IgD-negative memory B cell (primary cell): Measurements from ENCODE around the gene RPL4. TPM values are rescaled to one million over a fixed set of nuclear protein-coding genes. Genes with fewer than 3 reads are reported as not detected.
"Not testable (repeated sequence)": the region's sequence is repeated elsewhere in the genome, so short reads cannot be mapped to it uniquely, and the experiment has no call there.

Experiments
- H3K27ac Mint-ChIP-seq, 3 donors: one replicate each; pipeline ENCODE4 v1.8.0; 2020 to 2022; ENCODE audit warnings: mild to moderate bottlenecking in 3 of 3, mixed read lengths in 3 of 3, moderate library complexity in 1 of 3
- H3K27me3 Mint-ChIP-seq: one replicate; pipeline ENCODE4 v1.8.0; 2021; ENCODE audit warnings: mixed read lengths
- H3K36me3 Mint-ChIP-seq: one replicate; pipeline ENCODE4 v1.8.0; 2020; ENCODE audit warnings: mild to moderate bottlenecking, mixed read lengths
- H3K4me1 Mint-ChIP-seq, 3 donors: one replicate each; pipeline ENCODE4 v1.8.0; 2020 to 2022; ENCODE audit warnings: mixed read lengths in 3 of 3, mild to moderate bottlenecking in 1 of 3
- H3K4me3 Mint-ChIP-seq, 4 donors: one replicate each; pipeline ENCODE4 v1.8.0; 2020 to 2022; ENCODE audit warnings: mild to moderate bottlenecking in 4 of 4, mixed read lengths in 4 of 4, moderate library complexity in 3 of 4
- H3K9me3 Mint-ChIP-seq, 3 donors: one replicate each; pipeline ENCODE4 v1.8.0; 2020 to 2021; ENCODE audit warnings: mixed read lengths in 3 of 3, mild to moderate bottlenecking in 1 of 3
- polyA plus RNA-seq: library from polyadenylated mRNA; unstranded; fragments of 300-500 nt; fragmentation: Illumina TruSeq; gene quantifications from one replicate; pipeline ENCODE4 v1.2.3, GENCODE V29; 2021

Gene RPL4
- polyA plus RNA-seq, result 1,406 TPM

DNA sequence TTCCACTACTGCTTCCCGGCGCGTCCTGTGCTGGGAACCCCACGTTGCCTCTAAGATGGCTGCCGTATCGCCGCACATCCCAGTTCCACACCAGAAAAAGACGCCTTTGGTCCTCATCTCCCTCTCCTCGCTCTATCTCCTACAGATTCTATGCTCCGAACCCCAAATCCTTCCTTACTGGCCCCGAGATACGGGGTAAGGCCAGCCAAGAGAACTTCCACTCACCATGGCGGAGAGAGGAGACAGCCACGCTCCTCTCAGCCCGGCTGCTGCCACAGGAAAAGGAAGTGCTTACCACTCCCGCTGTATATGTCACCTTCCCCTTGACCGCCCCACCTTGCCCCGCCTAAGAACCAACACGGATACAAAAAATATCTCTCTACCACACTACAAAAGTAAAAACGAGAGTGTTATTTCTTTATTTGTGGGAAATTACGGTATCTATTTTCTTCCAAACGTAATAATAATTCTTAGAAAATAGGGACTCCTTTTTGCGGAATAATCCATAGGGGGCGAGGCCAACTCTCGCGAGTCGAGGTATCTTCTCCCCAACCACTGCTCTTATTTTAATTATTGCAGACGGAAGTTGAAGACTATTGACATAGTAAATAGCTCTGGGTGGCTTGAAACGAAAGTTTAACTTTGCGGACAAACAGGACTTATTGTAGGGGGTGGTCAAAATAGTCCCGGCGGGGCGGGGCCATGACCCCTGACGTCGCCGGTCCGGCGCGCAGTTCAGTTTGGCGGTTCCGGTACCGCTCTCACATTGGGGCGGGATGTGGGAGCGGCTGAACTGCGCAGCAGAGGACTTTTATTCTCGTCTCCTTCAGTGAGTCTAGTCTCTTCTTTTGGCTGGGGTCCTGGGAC, at the start of gene RPL4, which contains the start of gene ZWILCH:
TSS of gene RPL4 (minus strand) at position 293 of the 867 bp plus-strand sequence. CDS start at position 228, 65 bp downstream.
TSS of gene ZWILCH (plus strand) at position 764 of the 867 bp plus-strand sequence. CDS start at position 777, 13 bp downstream.
- Mint-ChIP-seq H3K9me3 (no peaks in the 10 kb centered on the region), H3K27me3 (no peaks in the 10 kb centered on the region), H3K36me3 (peaks cover 3% of the 10 kb centered on the region), H3K4me3 (peak within 1 kb of the TSS; percentile 98 to 100 (median 100)), H3K4me1 (peaks cover 32 to 41% (median 37%) of the 10 kb centered on the region in 3 donors), H3K27ac (peak within 1 kb of the TSS; percentile 95 to 100 (median 99))

DNA sequence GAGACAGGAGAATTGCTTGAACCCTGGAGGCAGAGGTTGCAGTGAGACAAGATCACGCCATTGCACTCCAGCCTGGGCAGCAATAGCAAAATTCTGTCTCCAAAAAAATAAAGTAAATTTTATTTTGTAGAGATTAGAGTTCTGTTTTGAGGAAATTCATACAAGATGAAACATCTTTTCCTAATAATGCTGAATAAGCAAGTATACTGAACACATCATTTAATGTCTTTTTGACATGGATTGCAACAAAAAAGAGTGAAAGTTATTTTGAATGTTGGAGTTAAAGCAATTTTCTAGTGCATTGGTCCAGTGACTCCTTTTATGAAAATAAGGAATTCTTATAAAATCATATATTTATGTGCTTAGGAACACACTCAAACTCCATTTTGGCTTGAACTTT, 40.6 kb upstream of the RPL4 start:
- Mint-ChIP-seq H3K27ac (no peak overlapping the region), H3K36me3 (peaks cover 11% of the 10 kb centered on the region), H3K9me3 (no peaks in the 10 kb centered on the region), H3K4me3 (no peak overlapping the region), H3K4me1 (no peaks in the 10 kb centered on the region), H3K27me3 (no peaks in the 10 kb centered on the region)

DNA sequence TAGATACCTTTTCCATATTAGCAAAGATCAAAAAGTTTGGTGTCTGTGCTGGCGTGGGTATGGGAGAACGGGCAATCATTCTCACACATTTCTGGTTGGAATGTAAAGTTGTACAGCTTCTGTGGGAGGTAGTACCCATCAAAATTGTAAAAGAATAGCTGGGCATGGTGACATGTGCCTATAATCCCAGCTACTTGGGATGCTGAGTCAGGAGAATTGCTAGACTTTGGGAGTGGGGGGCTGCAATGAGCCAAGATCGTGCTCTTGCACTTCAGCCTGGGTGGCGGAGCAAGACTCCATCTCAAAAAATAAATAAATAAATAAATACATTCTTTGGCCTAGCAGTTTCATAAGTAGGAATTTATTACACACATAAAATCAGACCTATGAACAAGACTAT, 38.2 kb upstream of the RPL4 start:
- Mint-ChIP-seq H3K9me3 (no peaks in the 10 kb centered on the region), H3K4me1 (no peaks in the 10 kb centered on the region), H3K27ac (no peak overlapping the region), H3K27me3 (no peaks in the 10 kb centered on the region), H3K36me3 (peaks cover 7% of the 10 kb centered on the region), H3K4me3 (no peak overlapping the region)

DNA sequence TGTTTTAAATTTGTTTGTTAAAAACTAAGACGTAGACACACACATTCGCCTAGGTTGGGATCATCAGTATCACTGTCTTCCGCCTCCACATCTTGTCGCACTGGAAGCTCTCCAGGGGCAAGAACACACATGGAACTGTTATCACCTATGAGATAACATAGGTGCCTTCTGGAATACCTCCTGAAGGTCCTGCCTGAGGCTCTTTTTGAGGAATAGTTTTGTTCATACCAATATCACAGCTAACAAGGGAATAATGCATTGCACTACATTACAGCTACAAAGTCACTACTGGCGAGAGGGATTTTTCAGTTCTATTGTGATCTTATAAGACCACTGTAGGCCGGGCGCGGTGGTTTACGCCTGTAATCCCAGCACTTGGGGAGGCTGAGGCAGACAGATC, 30.4 kb upstream of the RPL4 start:
- no peaks in the 10 kb centered on the region for H3K4me1 Mint-ChIP-seq
- H3K27me3 Mint-ChIP-seq, result no peaks in the 10 kb centered on the region
- H3K9me3 Mint-ChIP-seq, result no peaks in the 10 kb centered on the region
- peaks cover 10% of the 10 kb centered on the region for H3K36me3 Mint-ChIP-seq
- no peak overlapping the region for H3K4me3 Mint-ChIP-seq
- H3K27ac Mint-ChIP-seq, result no peak overlapping the region

DNA sequence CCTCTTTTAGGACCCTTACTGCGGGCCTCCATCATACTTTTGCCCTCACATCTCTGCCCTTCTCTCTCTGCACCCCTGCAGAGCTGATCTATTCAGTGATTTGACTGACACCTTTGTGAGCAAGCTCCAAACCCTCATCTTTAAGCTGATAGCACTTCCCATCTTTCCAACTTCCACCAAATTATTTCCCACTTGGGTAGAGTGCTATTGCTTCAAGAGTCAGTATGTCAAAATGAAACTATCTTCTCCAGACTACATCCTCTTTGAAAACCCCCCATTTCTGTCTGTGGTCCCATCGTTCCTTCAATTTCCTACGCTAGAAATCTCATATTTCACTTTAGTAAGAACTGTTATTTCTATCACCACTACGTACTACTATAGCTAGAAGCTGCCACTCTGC, 20.2 kb upstream of the RPL4 start:
- Mint-ChIP-seq H3K9me3 (no peaks in the 10 kb centered on the region), H3K36me3 (peaks cover 7% of the 10 kb centered on the region), H3K27me3 (no peaks in the 10 kb centered on the region), H3K4me3 (no peak overlapping the region), H3K4me1 (peaks cover 0 to 2% (median 0%) of the 10 kb centered on the region in 3 donors), H3K27ac (peak overlapping the region in 1 of 3 donors; percentile 62)

DNA sequence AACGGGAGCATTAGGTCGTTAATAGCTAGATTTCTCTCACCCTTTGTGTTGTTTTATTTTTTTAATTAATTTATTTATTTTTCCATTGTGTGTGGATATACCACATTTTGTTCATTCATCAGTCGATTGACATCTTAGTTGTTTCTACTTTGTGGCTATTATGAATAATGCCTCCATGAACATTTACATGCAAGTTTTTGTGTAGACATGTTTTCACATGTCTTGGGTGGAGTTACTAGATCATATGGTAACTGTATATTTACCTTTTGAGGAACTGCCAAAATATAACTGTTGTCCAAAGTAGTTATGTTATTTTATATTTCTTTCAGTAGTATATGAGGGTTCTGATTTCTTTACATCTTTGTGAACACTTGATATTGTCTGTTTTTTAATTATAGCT, 19.3 kb upstream of the RPL4 start:
- Mint-ChIP-seq H3K9me3 (no peaks in the 10 kb centered on the region), H3K4me3 (no peak overlapping the region), H3K4me1 (peaks cover 0 to 2% (median 0%) of the 10 kb centered on the region in 3 donors), H3K36me3 (peaks cover 8% of the 10 kb centered on the region), H3K27me3 (no peaks in the 10 kb centered on the region), H3K27ac (peak overlapping the region in 1 of 3 donors; percentile 62)

DNA sequence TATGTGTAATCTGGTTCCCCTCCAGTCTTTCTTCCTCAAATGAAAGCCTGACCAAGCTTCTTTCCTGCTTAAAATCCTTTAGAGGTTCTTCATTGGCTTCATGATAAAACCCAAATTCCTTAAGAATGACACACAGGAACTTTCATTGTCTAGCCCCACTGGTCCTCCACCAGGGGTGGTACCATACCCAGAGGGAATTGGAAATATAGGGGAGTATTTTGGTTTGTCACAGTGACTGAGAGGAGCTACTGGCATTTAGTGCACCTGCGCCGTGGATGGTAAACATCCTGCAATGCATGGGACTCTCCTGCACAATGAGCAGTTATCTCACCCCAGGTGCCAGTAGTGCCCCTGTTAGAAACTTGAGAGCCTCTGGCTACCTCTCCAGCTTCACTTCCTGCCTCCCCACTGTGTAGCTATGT, 11.3 kb upstream of the RPL4 start:
- peak overlapping the region in 1 of 3 donors; percentile 17 for H3K27ac Mint-ChIP-seq
- H3K9me3 Mint-ChIP-seq, result no peaks in the 10 kb centered on the region
- H3K4me3 Mint-ChIP-seq, result peak overlapping the region in 1 of 4 donors; percentile 39
- peaks cover 16% of the 10 kb centered on the region for H3K36me3 Mint-ChIP-seq
- H3K27me3 Mint-ChIP-seq, result no peaks in the 10 kb centered on the region
- H3K4me1 Mint-ChIP-seq, result no peaks in the 10 kb centered on the region

DNA sequence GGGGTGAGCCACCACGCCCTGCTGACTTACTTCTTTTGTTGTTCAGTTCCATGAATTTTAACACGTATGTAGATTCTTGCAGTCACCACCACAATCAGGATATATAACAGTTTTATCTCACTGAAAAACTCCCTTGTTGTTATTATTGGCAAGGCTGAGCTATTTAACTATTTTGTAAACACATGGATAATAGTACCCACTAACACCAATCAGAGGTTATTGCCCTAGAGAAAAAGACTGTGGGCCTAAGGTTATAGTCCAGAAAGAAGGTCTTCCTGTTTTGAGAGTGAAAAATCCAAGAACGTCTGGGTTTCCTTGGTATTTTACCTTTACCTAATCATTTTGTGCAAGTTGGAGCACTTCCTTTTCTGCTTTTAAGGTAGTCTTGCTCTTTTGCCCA, 9.9 kb upstream of the RPL4 start:
- H3K27ac Mint-ChIP-seq, result no peak overlapping the region
- H3K4me1 Mint-ChIP-seq, result no peaks in the 10 kb centered on the region
- no peaks in the 10 kb centered on the region for H3K27me3 Mint-ChIP-seq
- no peaks in the 10 kb centered on the region for H3K9me3 Mint-ChIP-seq
- H3K36me3 Mint-ChIP-seq, result peaks cover 16% of the 10 kb centered on the region
- no peak overlapping the region for H3K4me3 Mint-ChIP-seq

DNA sequence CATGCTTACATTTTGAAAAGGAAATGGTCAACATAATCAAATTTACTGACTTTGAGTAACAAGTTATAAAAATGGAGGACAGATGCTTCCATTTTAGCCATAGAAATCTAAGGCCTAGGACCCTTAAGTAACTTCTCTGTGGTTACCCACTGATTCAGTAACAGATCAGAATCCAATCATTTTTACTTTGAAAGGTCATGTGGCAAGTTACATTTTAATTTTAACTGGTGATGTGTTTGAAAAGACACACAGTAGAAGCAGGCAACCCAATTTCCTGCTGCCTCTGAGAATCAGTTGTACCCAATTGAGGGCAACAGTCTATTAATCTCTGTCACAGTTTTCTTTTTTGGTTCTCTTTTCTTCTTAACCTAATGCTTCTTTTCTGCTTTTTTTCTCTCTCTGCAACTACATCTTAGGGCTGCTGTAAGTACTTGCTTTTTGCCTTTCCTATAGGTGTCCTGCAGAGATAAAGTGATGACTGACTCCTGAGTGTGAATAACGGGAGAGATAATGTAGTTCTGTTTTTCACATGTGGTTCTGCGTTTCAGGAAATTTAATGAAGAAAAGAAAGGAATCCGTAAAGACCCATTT, 3.7 kb upstream of the RPL4 start:
- Mint-ChIP-seq H3K4me3 (no peak overlapping the region), H3K9me3 (no peaks in the 10 kb centered on the region), H3K36me3 (peaks cover 3% of the 10 kb centered on the region), H3K27me3 (no peaks in the 10 kb centered on the region), H3K4me1 (peaks cover 16 to 24% (median 21%) of the 10 kb centered on the region in 3 donors), H3K27ac (peak overlapping the region in 1 of 3 donors; percentile 17)

DNA sequence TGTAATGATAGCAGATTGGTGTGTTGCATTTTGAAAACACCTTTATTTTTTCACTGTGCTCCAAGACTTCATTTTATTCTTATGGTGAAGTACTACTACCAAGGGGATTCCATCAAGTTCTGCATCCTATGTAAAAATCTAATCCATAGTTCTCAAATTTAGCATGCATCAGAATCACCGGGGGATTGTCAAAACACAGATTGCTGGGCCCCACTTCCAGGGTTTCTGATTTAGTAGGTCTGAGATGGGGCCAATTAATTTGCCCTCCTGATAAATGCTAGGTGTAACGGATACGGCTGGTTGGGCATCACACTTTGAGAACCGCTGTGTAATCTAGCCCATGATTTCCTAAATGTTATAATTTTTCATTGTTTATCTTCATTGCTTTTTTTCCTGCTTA, 1.2 kb upstream of the RPL4 start:
- Mint-ChIP-seq H3K9me3 (no peaks in the 10 kb centered on the region), H3K36me3 (peaks cover 3% of the 10 kb centered on the region), H3K4me3 (peak overlapping the region; percentile 98 to 100 (median 100)), H3K27ac (peak overlapping the region; percentile 95 to 100 (median 99)), H3K4me1 (peaks cover 31 to 35% (median 32%) of the 10 kb centered on the region in 3 donors), H3K27me3 (no peaks in the 10 kb centered on the region)

DNA sequence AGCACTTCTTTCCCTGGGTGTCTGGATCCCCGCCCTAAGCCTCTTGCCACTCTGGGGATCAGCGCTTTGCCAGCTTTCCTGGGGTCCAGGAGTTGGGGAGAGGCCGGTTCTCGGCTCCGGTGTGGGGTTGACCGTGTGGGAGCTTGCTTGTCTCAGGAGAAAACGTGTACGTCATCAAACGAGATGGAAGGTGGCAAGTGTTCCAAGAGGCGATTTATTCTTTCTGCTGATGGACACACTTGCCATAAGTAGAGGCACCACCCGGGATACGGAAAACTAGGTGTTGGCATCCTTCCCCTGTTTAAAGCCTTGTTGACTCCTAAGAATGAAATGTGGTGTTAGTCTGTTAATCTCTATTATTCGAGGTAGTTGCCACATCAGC, 766 bp upstream of the RPL4 start:
- H3K4me3 Mint-ChIP-seq, result peak overlapping the region; percentile 98 to 100 (median 100)
- no peaks in the 10 kb centered on the region for H3K9me3 Mint-ChIP-seq
- H3K27me3 Mint-ChIP-seq, result no peaks in the 10 kb centered on the region
- peaks cover 3% of the 10 kb centered on the region for H3K36me3 Mint-ChIP-seq
- H3K4me1 Mint-ChIP-seq, result peaks cover 32 to 35% (median 34%) of the 10 kb centered on the region in 3 donors
- peak overlapping the region; percentile 95 to 100 (median 99) for H3K27ac Mint-ChIP-seq

DNA sequence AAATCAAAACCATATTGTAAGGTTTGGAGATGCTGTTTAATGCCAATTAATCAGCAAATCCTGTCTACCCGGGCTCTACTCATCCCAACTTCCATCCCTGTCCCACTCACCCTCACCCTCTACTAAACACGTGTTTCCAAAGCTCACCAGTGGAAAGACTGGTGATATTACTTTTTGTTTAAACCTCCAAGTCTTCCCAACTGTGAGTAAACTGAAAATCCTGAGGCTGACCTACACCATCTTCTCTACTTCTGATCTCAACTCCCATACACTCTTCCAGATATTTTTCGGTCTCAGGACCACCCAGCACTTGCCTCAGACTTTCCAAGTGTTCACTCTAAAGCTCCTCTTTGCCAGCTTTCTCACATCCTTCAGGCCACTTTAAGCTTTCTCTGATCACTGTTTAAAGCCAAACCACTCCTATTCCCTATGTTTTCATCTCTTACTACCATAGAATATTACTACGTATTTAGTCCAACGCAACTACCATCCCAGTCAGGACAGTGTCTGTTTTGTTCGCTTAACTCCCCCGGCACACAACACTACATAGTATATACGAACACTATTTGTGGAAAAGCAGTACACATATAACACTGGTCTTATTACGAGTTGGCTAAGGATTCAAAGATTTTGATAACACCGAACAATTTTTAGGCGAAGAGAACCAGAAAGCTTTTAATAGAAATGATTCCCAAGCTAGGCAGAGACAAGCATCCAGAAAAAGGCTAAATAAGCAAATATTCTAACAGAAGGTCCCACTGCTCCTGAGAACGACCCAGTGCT, 684 bp downstream of the RPL4 start:
- H3K36me3 Mint-ChIP-seq, result peaks cover 1% of the 10 kb centered on the region
- H3K4me1 Mint-ChIP-seq, result peaks cover 32 to 41% (median 38%) of the 10 kb centered on the region in 3 donors
- H3K27ac Mint-ChIP-seq, result peak overlapping the region; percentile 95 to 100 (median 99)
- no peaks in the 10 kb centered on the region for H3K27me3 Mint-ChIP-seq
- peak overlapping the region; percentile 98 to 100 (median 100) for H3K4me3 Mint-ChIP-seq
- H3K9me3 Mint-ChIP-seq, result no peaks in the 10 kb centered on the region

DNA sequence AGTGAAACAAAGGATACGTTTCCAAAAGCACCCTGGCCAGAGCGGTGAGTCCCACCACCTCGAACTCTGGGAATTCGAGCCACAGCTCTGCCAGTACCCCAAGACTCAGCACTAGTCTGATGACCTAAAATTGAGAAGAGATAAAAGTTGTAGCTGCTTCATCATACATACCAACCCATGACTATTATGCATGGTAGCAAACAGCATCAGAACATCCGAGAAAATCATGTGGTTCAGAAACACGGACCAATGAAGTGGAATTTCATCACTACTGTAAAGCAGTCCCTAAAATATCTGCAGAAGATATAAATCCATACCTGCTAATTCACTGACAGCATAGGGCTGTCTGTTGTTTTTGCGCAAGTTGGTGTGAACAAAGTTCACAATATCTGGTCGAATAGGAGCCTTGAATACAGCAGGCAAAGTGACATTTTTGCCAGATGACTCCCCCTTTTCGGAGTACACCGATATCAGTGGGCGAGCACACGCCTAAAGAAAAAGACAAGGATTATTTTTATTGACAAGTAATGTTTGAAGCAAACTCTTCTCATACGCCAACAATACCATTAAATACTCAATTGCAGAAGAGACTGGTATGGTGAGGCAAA, 1.5 kb downstream of the RPL4 start:
- not testable (repeated sequence) for H3K9me3 Mint-ChIP-seq, H3K27me3 Mint-ChIP-seq, H3K36me3 Mint-ChIP-seq
- Mint-ChIP-seq H3K4me3 (peak overlapping the region; percentile 98 to 100 (median 100)), H3K4me1 (peaks cover 32 to 43% (median 43%) of the 10 kb centered on the region in 3 donors), H3K27ac (peak overlapping the region; percentile 95 to 100 (median 99))

DNA sequence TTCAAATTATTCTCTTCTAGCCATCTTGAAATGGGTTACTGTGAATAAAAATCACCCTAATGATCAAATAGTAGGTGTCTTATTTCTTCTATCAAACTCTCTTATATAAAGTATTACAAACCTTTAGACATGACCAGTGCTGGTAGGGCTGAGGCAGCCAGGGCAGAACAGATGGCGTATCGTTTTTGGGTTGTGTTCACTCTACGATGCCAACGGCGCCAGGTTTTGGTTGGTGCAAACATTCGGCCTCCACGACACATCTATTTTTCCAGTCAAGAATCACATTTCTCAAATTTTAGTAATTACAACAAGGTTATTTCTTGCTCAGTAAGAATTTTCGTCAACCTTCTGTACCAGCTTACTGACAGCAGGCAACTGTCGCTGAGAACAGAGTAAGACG, 2.2 kb downstream of the RPL4 start:
- peaks cover 1% of the 10 kb centered on the region for H3K36me3 Mint-ChIP-seq
- no peaks in the 10 kb centered on the region for H3K27me3 Mint-ChIP-seq
- peaks cover 38 to 50% (median 48%) of the 10 kb centered on the region in 3 donors for H3K4me1 Mint-ChIP-seq
- peak overlapping the region; percentile 95 to 100 (median 99) for H3K27ac Mint-ChIP-seq
- no peaks in the 10 kb centered on the region for H3K9me3 Mint-ChIP-seq
- H3K4me3 Mint-ChIP-seq, result peak overlapping the region; percentile 98 to 100 (median 100)
